ENCODE data around the gene MRLN.
"Not testable (repeated sequence)": the region's sequence is repeated elsewhere in the genome, so short reads cannot be mapped to it uniquely, and the experiment has no call there.

MRLN gene

DNA sequence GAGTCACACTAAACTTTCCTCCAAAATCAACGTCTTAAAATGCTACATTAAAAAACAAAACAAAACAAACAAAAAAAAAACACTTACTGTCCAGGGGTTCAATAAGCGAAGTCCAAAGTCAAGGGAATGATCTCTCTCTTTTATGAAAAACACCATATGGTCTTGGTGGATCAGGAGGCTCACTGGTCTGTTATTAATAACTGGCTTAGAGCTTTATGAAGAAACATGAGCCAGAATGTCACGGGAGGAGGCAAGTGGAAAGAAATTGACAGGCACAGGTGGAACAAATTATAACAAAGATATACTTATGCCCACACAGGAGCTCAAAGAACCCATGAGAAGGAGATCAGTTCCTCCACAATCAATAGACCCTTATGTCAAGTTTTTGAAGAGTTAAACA, at the start of gene MRLN:
Gene MRLN, minus strand, starts transcription at position 189 of the 400 bp plus-strand sequence.
- no peak for DNase-seq

DNA sequence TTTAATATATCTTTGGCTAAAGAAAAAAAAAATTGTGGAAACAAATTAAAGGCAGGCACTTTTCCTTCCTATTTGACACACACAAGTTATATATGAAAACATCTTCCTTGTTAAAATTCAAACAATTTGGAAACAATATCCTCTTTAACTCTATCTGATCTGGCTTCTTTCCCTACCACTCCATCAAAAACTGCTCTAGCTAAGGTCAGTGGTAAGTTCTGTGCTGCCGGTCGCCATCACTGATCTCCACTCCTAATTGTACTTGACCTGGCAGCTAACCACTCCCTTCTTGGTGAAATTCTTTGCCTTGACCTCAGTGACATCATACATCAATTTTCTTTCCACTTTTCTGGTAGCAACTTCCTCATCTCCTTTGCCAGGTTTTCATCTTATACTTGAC, 47.9 kb upstream of the MRLN start:
- no peak for DNase-seq

DNA sequence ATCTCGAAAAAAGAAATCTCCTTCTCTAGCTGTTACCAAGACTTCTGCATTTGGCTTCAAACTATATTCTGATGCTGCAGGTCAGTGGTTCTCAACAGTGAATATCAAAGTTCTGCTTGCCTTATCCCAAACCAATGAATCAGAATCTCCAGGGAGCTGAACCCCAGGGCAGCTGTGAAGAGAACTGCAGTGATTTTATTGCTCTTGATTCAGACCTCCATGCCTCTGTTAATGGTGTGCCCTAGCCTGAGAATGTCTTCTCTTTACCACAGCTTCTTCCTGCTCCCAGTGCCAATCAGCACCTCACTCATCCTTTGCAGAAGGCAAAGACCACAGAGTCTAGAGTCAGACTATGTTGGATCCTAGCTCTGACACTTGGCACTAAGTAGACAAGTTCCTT, 46.2 kb upstream of the MRLN start:
- no peak for DNase-seq

DNA sequence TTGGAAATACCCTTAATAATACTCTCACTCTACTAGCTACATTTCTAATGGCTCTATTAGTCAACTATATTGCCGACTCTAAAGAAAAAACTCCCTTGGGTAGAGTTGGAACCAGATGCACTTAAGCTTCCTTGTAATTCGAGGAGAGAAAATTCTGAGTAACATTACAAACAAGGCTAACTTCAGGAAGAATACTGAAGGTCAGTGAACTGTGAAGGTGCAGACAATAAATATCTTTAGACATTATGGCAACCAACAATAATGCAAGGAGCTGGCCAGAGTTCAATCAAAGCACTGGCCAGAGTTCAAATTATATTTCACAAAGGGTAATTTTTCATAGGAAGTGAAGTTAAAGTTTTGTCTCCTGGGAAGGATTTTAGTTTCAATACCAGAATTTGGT, 40.7 kb upstream of the MRLN start:
- no peak for DNase-seq

DNA sequence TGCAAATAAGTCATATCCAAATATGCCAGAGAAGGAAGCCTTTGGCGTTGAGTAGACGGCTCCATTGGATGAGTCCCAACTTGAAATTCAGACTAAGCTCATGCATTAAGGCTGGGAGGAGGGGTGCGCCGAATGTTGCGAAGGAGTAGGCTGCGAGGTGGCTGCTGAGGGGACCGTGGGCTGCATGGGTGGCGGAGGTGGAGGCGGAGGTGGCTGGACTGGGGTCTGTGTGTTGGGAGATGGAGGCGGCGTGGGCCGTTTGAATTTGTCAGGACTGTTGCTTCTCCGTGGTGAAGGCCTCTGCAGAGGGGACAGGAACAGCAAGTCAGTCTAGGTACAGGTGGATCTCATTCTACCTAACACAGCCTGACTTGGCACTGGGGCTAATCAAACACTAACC, 39.6 kb upstream of the MRLN start:
- DNase-seq, result no peak

DNA sequence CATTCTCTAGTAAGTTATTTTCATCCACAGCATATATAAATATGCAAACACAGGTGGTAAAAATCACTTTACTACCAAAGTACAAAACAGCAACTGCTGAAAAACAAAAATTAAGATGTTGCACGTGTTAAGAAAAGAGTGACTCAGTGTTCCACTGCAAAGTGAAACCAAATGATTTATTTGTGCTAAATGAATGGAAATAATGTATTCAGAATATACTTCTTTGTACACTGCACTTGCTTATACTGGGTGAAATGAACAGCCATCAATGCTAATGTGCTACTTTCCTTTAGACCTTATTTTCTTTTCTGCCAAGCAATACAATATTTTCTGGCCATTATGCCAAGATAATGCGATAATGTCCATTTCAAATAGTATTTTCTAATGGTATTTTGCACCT, 38.3 kb upstream of the MRLN start:
- DNase-seq, result no peak

DNA sequence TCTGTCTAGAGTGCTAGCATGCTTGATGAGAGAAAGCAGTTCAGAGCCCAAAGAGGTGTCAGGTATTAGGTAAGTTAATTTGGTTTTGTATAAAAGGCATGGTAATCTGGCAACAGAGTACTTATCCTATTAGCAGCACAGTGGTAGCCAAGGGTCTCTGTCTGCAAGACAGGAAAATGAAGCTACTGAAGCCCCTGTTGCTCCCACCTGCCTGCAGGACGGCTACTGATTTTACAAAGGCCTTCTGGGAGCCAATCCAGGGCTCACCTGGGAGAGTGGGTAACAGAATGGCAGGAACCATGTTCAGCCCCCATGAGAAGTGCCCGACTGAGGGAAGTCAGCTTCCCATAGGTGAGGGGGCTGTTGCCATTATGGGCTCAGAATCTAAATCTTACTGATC, 36.8 kb upstream of the MRLN start:
- DNase-seq, result not testable (repeated sequence)

DNA sequence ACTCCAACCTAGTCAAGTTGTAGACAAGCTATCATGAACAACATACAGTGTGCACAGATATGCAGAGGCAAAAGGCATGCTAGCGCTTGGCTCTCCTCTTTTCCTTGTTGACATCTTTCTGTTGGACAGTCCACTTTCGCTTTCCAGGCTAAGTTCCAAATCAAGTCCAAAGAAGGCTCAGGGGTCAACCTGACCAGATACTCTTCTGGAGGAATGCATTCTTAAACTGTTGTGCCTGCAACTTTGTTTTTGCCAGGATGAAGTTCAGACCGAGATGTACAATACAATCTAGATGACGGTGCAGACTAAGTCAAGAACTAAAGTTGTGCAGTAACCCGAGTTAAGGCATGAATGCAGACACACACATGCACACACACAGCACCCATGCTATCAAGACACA, 35.7 kb upstream of the MRLN start:
- DNase-seq, result not testable (repeated sequence)

DNA sequence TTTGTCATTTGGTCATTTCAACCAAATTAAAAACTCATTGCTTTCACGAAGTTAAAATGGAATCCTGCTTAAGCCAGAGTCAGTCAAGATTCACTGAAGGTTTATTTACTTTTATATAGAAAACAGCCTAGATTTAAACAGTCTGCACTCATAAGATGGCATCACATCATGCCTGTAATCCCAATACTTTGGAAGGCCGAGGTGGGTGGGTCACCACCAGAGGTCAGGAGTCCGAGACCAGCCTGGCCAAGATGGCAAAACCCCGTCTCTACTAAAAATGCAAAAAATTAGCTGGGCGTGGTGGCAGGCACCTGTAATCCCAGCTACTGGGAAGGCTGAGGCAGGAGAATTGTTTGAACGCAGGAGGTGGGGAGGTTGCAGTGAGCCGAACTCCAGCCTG, 33.8 kb upstream of the MRLN start:
- DNase-seq, result not testable (repeated sequence)

DNA sequence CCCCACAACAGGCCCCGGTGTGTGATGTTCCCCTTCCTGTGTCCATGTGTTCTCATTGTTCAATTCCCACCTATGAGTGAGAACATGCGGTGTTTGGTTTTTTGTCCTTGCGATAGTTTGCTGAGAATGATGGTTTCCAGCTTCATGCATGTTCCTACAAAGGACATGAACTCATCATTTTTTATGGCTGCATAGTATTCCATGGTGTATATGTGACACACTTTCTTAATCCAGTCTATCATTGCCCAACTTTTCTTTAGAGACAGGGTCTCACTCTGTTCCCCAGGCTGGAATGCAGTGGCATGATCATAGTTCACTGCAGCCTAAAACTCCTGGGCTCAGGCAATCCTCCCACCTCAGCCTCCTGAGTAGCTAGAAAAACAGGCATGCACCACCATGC, 32.2 kb upstream of the MRLN start:
- not testable (repeated sequence) for DNase-seq

DNA sequence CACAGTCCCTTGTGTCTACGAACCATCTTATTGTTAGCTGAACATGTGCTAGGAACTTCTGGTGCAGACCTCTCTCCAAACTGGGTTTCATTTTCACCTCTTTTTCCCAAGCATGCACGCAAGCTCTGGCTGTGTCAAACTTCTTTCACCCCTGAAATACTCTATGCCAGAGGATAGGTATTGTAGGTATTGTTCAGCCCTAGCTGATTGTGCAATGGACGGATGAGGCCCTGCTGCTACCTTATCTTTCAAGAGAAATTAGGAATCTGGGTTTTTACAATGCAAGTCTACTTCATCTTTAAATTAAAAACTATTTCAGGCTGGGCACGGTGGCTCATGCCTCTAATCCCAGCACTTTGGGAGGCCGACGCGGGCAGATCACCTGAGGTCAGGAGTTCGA, 28.3 kb upstream of the MRLN start:
- no peak for DNase-seq

DNA sequence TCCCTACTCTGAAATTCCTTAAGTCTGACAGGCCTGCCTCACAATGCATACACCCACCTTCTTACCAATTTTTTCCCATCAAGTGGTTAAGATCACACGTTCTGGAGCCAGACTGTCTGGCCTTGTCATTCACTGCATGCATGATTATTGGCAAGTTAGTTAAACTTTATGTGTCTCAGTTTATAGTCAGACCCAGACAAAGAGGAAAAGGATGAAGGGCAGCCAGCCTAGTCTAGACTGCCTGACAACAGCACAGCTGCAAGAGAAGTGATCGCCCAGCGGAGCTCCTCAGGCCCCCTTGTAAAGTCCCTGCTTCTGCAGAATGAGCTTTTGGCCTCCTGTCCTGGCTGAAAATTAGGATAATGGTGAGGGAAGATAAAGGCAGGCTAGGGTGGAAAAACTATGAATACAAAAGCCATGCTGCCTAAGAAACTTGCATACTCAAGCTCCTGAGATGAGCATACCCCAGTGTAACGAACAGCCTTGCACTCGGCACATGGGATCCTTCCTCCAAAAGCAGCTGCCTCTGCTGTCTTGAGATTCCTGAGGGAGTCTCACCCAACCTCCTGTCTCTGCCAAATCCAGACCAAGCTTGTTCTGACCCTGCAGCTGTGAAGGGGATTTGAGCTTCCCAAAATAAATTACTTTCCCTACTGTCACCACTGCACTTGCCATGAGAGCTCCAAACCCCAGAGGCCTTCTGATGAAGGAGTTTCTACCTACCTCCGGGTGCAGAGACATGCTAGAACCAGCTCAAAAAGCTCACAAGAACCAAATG, 26.7 kb upstream of the MRLN start:
- no peak for DNase-seq

DNA sequence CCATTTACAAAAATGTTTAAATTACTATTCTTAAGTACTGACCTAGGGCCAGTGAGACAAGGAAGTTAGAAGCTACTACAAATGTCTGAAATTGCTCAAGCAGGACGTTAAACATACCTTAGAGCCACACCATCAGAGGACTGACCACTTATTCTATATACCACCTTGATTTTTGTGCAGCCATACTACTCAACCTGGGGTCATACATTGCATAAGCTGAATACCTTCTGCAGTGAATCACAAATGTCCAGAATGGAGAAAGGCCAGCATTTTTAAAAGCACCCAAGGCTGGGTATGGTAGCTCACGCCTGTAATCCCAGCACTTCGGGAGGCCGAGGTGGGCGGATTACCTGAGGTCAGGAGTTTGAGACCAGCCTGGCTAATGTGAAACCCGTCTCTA, 21.2 kb upstream of the MRLN start:
- DNase-seq, result no peak

DNA sequence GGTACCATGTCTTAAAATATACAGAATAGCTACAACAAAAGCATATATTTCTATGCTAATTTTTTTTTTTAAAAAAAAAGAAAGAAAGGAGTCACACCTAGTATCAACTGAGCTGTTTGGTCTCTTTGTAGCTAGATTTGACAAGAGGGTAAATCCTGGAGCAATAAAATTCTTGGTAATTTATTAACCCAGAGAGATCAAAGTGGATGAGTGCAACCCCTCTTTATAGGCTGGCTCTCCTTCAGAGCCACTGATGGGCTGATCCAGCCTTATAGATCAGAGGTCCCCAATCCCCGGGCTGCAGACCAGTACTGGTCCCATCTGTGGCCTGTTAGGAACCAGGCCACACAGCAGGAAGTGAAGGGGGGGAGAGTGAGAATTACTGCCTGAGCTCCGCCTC, 19.8 kb upstream of the MRLN start:
- DNase-seq, result no peak

DNA sequence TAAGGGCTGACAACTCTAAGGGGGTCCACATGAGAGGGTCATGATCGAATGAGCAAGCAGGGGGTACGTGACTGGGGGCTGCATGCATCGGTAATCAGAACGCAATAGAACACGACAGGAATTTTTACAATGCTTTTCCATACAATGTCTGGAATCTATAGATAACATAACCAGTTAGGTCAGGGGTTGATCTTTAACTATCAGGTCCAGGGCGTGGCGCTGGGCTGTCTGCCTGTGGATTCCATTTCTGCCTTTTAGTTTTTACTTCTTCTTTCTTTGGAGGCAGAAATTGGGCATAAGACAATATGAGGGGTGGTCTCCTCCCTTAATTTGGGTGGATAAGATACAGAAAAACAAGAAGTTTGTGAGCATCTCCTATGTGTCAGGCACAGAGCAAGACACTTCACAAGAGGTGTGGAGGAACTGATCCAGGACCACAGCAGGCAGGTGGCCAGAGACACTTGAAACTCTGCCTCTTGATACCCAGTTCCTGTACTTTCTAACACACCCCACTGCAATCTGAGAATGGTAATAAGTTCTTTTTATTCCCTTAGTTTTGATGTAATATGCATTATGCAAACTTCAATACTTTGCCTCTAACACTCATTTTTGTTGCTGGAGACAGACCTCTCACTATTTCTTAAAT, 18.0 kb upstream of the MRLN start:
- DNase-seq, result no peak

DNA sequence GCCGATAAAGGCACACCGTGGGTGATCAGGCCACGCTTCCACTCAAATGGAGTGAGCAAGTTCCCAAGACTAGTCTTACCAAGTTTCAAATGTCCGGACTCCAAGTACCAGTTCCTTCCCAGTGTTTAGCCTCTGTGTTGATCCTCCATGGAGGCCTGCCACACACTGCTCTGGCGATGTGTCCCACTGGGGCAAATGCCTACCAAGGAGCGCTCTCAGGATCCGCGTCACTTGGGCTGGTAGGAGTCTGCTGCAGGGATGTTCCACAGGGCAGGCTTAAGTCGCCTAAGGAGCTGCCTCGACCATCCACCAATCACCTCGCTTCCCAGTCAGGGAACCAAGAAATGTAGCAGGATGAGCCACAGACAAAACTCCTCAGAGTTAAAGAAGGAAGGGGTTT, 17.4 kb upstream of the MRLN start:
- no peak for DNase-seq

DNA sequence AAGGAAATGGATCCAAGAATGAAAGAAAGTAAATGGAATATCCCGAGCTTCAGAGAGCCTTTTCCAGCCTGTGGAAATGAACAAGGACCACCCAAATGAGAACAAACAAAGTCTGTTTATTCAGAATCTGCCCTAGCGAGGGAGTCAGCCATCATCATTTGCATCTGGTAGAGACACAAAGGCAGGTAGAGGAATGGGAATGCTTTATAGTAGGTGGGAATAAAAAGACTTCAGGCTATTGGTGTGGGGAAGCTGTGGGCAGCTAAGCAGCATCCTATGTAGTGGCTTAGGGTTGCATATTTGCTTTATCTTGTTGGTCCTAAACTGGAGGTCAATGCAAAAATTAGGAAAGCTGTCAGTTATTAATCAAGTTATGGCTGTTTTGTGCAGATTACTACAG, 9.2 kb upstream of the MRLN start:
- DNase-seq, result no peak

DNA sequence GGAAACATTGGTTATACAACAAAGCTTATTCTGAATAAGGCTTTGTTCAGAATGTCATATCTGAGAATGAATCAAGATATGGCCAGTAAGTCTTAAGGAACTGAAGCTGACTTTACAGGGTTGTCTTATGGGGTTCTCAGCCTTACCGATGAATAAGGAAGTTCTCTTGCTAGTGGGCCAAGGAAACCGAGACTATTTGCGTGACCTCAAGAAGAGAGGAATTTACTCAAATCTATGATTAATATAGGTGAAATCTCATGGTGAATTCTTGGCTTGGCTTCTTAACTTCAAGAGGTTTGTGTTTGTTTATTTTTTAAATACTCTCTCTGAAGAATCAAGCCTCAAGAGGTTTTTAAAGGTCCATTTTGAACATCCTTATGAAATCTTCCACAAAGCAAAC, 4.7 kb upstream of the MRLN start:
- DNase-seq, result no peak

DNA sequence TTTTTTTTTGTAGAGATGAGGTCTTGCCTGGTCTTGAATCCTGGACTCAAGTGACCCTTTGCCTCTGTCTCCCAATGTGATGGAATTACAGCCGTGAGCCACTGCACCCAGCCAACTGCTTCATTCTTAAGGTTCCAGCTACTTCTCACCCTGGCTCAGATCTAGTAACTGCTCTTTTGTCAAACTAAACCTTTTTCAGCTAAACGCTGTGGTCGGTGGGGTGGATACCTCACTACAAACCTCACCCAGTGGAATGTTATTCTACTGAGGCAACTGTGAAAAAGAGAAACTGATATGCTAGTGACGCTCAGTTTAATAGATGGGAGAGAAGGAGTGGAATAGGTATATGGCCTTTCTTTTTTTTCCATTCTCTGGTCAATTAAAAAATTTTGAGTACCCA, 1.7 kb upstream of the MRLN start:
- DNase-seq, result no peak

DNA sequence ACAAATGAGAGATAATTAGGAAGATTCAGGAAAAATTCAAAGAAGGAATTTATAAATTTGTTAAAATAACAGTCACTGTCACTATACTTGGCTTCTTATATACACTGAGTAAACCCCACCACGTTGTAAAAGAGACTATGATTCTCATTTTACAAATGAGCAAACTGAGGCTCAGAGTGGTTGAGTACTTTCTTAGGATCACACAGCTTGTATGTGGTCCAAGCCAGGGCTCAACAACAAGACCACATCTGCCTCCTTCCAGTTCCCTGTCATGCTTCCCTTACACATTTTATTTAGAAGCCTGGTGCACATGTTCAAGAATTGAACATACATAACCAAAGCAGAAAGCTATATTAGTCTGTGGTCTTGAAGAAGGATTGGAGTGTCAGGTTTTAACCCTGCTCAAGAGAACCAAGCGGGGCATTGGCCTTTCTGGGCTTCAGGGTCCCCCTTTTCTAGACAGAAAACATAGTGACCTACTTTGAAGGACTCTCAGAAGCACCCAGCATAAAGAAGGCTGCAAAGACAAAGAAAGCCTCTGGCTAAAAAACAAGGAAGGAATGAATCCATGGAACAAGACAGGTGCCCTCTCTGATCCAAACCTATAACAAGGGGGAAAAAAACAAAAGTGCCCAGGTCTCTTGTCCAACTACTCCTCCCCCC, 846 bp downstream of the MRLN start:
- no peak for DNase-seq

DNA sequence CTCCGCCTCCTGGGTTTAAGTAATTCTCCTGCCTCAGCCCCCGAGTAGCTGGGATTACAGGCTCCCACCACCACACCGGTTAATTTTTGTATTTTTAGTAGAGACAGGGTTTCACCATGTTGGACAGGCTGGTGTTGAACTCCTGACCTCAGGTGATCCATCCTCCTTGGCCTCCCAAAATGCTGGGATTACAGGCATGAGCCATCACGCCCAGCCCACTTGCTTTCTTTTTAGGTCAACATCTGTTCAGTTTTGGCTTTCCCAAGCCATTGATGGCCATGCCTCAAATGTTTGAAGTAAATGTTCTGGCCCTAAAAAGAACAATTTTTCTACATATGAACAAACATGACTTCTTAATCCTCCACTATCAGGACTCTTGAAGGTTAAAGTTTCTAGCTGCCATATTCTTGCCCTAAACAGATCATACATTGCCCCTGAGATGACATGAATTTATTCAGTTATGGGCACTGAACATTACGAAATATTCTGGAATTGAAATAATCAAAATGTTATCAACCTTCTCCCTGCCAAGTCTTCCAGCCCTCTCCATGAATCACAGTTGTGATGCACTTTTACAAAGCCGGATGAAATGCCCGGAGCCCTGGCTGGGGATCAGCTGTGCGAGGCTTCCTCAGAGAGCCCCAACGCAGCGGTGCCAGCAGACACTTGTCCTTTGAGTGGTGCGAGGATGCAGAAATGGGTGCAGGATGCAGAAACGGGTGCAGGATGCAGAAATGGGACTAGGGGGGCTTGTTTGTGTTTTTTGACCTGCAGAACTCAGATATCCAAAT, 2.9 kb downstream of the MRLN start:
- no peak for DNase-seq

DNA sequence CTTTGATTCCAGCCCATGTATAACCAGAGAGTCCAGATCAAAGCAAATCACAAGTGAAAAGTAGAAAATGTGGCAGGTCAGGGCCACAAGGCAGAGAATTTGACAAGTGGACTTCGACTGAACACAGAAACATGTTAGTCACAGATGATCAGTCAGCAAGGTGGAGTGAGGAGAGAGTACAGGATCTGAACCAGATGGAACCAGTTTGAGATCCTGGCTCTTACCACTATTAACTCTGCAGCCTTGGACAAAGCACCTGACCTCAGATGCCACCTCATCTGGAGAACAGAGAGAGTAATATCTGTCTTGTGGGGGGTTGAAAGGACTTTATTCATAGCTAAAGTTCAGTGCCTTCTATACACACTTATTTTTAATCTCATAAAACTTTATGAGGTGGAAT, 4.4 kb downstream of the MRLN start:
- DNase-seq, result no peak

DNA sequence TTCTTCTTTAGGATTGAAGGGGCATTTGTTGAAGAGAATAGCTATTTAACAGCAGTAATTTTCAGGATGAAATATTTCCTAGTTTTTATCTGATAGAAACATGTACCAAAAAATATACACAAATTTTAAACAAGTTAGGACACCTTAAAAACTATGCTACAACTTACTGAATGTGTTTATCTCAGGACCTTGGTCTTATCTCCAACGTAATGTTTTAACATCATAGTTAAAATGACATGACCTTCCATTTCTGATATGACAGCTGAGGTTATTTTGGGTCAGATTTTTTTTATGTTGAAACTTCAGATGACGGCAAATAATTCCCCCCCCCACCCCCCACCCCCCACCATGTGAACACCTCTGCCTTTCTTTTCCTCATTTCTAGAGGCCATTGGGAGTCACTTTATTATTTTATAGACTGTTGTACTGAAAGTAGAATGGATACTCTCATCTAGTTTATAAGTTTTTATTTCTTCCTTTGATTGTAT, 8.0 kb downstream of the MRLN start:
- no peak for DNase-seq
